Vagina (tissue), 2 donors: ENCODE measurements around the gene CNOT4. TPM values are rescaled to one million over a fixed set of nuclear protein-coding genes. Genes with fewer than 3 reads are reported as not detected.

Source experiments
- DNase-seq, 2 donors: peaks; one replicate each; pipeline ENCODE4 v3.0.0-alpha.2; 2017; ENCODE audit errors: extremely low spot score in 2 of 2
- H3K27ac ChIP-seq: fragments of 200-600 bp; sonication (generic); one replicate; pipeline ENCODE4 v1.5.1; 2019
- H3K27me3 ChIP-seq: fragments of 200-600 bp; sonication (generic); one replicate; pipeline ENCODE4 v1.5.1; 2019
- H3K36me3 ChIP-seq, 2 donors: fragments of 200-600 bp; sonication (generic); one replicate each; pipeline ENCODE4 v1.5.1; 2017 to 2019
- H3K4me1 ChIP-seq: fragments of 200-600 bp; sonication (generic); one replicate; pipeline ENCODE4 v1.5.1; 2019
- H3K4me3 ChIP-seq, 2 donors: fragments of 200-600 bp; sonication (generic); 1 replicate in 1 of 2; 2 replicates in 1 of 2; pipeline ENCODE4 v1.5.1; 2016 to 2019
- H3K9me3 ChIP-seq: fragments of 200-600 bp; sonication (generic); one replicate; pipeline ENCODE4 v1.5.1; 2019
- CTCF ChIP-seq, 3 experiments: fragments of 450-650 bp in 2 of 3; fragments of 200-600 bp in 1 of 3; sonication (generic) in 1 of 3; IDR thresholded peaks; one replicate each; pipeline ENCODE4 v1.5.1; 2017 to 2019; ENCODE audit warnings: antibody characterized with exemption in 3 of 3, mild to moderate bottlenecking in 2 of 3, moderate library complexity in 2 of 3
- POLR2A ChIP-seq, 2 donors: fragments of 450-650 bp; IDR thresholded peaks; one replicate each; pipeline ENCODE4 v1.6.1; 2017; ENCODE audit warnings: antibody characterized with exemption in 2 of 2, mild to moderate bottlenecking in 2 of 2, moderate library complexity in 2 of 2
- POLR2AphosphoS5 ChIP-seq, 2 donors: sonication (generic); formaldehyde crosslinking; IDR thresholded peaks; one replicate each; pipeline ENCODE4 v1.9.0; 2017; ENCODE audit warnings: antibody characterized with exemption in 2 of 2, mild to moderate bottlenecking in 2 of 2, low read depth in 1 of 2; ENCODE audit not compliant: insufficient read depth in 1 of 2
- intact Hi-C: fragments of 100-400 bp; cut with DNase I; formaldehyde crosslinking; loops from one replicate; pipeline ENCODE4 v1.15.1; 2023
- total RNA-seq: library from RNA; depleted of rRNA; stranded (reverse); fragments of >200 nt; gene quantifications from one replicate; pipeline ENCODE4 v1.2.3, GENCODE V29; 2016

Gene CNOT4
- total RNA-seq, 1 donor from 2014 or later = 23.3 TPM

DNA sequence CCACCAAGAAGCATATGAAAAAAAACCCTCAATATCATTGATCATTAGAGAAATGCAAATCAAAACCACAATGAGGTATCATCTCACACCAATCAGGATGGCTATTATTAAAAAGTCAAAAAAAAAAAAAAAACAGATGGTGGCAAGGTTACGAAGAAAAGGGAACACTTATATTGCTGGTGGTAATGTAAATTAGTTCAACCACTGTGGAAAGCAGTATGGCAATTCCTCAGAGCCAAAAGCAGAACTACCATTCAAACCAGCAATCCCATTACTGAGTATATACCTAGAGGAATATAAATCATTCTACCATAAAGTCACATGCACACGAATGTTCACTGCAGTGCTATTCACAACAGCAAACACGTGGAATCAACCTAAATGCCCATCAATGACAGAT, 46.0 kb downstream of the CNOT4 start:
- TF ChIP-seq CTCF (IDR thresholded peaks at IDR 0.05) (no peak), POLR2A (IDR thresholded peaks at IDR 0.05) (no peak), POLR2AphosphoS5 (IDR thresholded peaks at IDR 0.05; ENCODE audit: insufficient read depth in 1 of 2, low read depth in 1 of 2) (no peak)
- Histone ChIP-seq H3K4me3 (no peak overlapping the region), H3K27me3 (no peaks in the 10 kb centered on the region), H3K4me1 (peaks cover 11% of the 10 kb centered on the region), H3K36me3 (no peaks in the 10 kb centered on the region), H3K27ac (no peak overlapping the region), H3K9me3 (no peaks in the 10 kb centered on the region)
- intact Hi-C loops = no loop called here
- DNase-seq = no peak

GRCh38 chr7:135459951-135460567, 49.8 kb downstream of the CNOT4 start:
- Histone ChIP-seq H3K4me1 (peaks cover 11% of the 10 kb centered on the region), H3K27ac (no peak overlapping the region), H3K27me3 (no peaks in the 10 kb centered on the region), H3K4me3 (no peak overlapping the region), H3K9me3 (no peaks in the 10 kb centered on the region), H3K36me3 (no peaks in the 10 kb centered on the region)
- TF ChIP-seq POLR2AphosphoS5 (IDR thresholded peaks at IDR 0.05; ENCODE audit: insufficient read depth in 1 of 2, low read depth in 1 of 2) (no peak), POLR2A (IDR thresholded peaks at IDR 0.05) (no peak), CTCF (IDR thresholded peaks at IDR 0.05) (no peak)
- DNase-seq = no peak
- intact Hi-C loops = no loop called here

GRCh38 chr7:135459076-135459475, 50.8 kb downstream of the CNOT4 start:
- Histone ChIP-seq H3K36me3 (no peaks in the 10 kb centered on the region), H3K4me1 (peaks cover 11% of the 10 kb centered on the region)
- intact Hi-C loops = no loop called here

GRCh38 chr7:135454060-135454459, 55.8 kb downstream of the CNOT4 start:
- Histone ChIP-seq H3K27ac (no peak overlapping the region), H3K4me3 (no peak overlapping the region), H3K27me3 (no peaks in the 10 kb centered on the region), H3K36me3 (no peaks in the 10 kb centered on the region), H3K4me1 (peaks cover 6% of the 10 kb centered on the region), H3K9me3 (no peaks in the 10 kb centered on the region)
- DNase-seq = no peak
- intact Hi-C loops = no loop called here
- TF ChIP-seq POLR2A (IDR thresholded peaks at IDR 0.05) (no peak), CTCF (IDR thresholded peaks at IDR 0.05) (no peak), POLR2AphosphoS5 (IDR thresholded peaks at IDR 0.05; ENCODE audit: insufficient read depth in 1 of 2, low read depth in 1 of 2) (no peak)

More at GRCh38 chr7:135459076-135459475, 50.8 kb downstream of the CNOT4 start:
- Histone ChIP-seq H3K27me3 (no peaks in the 10 kb centered on the region), H3K27ac (no peak overlapping the region), H3K9me3 (no peaks in the 10 kb centered on the region), H3K4me3 (no peak overlapping the region)
- TF ChIP-seq POLR2A (IDR thresholded peaks at IDR 0.05) = no peak
- no peak for TF ChIP-seq POLR2AphosphoS5 (IDR thresholded peaks at IDR 0.05; ENCODE audit: insufficient read depth in 1 of 2, low read depth in 1 of 2)
- no peak for TF ChIP-seq CTCF (IDR thresholded peaks at IDR 0.05)
- no peak for DNase-seq

DNA sequence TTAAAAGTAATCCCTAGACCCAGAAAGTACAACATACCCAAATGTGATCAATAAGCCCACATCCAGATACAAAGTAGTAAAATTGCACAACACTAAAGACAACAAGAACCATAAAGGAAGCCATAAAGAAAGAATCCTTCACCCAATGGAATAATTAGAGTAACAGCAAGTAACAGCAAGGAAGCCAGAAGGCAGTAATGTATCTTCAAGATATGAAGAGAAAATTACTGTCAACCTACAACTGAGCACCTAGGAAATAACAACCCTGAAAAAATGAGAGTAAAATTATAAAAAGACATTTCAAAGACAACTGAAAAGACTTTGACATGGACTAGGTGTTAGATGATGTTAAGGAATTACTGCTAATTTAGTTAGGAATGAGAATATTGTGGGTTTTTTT, 60.5 kb downstream of the CNOT4 start:
- H3K27ac ChIP-seq = no peak overlapping the region
- peaks cover 34% of the 10 kb centered on the region for H3K4me1 ChIP-seq
- intact Hi-C loops = no loop called here
- no peak for TF ChIP-seq POLR2AphosphoS5 (IDR thresholded peaks at IDR 0.05; ENCODE audit: insufficient read depth in 1 of 2, low read depth in 1 of 2)
- no peak for TF ChIP-seq CTCF (IDR thresholded peaks at IDR 0.05)
- no peak for TF ChIP-seq POLR2A (IDR thresholded peaks at IDR 0.05)
- H3K4me3 ChIP-seq = no peak overlapping the region
- DNase-seq = no peak
- H3K27me3 ChIP-seq = no peaks in the 10 kb centered on the region
- no peaks in the 10 kb centered on the region for H3K36me3 ChIP-seq
- no peaks in the 10 kb centered on the region for H3K9me3 ChIP-seq
